ENCODE results near the gene SPRED2. TPM values are rescaled to one million over a fixed set of nuclear protein-coding genes. Genes with fewer than 3 reads are reported as not detected.
"Not testable (repeated sequence)": the region's sequence is repeated elsewhere in the genome, so short reads cannot be mapped to it uniquely, and the experiment has no call there.

Gene SPRED2
- total RNA-seq, 1 donor from 2014 or later: 11.1 TPM

GRCh38 chr2:65340898-65341681 is 91.3 kb downstream of the SPRED2 start:
- H3K4me3 ChIP-seq (ENCODE audit: low read depth, low read length): no peak overlapping the region
- no peak for DNase-seq (ENCODE audit: low read depth)
- no peak for TF ChIP-seq CTCF (conservative IDR thresholded peaks at IDR 0.05; ENCODE audit: low read depth, low read length)

- no peak for TF ChIP-seq CTCF (conservative IDR thresholded peaks at IDR 0.05; ENCODE audit: low read depth, low read length)
- no peak overlapping the region for H3K4me3 ChIP-seq (ENCODE audit: low read depth, low read length)
- DNase-seq (ENCODE audit: low read depth): no peak
These were observed 92.8 kb downstream of the SPRED2 start for GRCh38 chr2:65339648-65340047.

GRCh38 chr2:65338830-65339495 is 93.4 kb downstream of the SPRED2 start:
- not testable (repeated sequence) for DNase-seq (ENCODE audit: low read depth); H3K4me3 ChIP-seq (ENCODE audit: low read depth, low read length)

GRCh38 chr2:65337915-65338314 is 94.5 kb downstream of the SPRED2 start:
- not testable (repeated sequence) for DNase-seq (ENCODE audit: low read depth)

GRCh38 chr2:65334714-65335113 is 97.7 kb downstream of the SPRED2 start:
- DNase-seq (ENCODE audit: low read depth): no peak
- no peak overlapping the region for H3K4me3 ChIP-seq (ENCODE audit: low read depth, low read length)
- TF ChIP-seq CTCF (conservative IDR thresholded peaks at IDR 0.05; ENCODE audit: low read depth, low read length): no peak

More at GRCh38 chr2:65337915-65338314, 94.5 kb downstream of the SPRED2 start:
- not testable (repeated sequence) for H3K4me3 ChIP-seq (ENCODE audit: low read depth, low read length)

GRCh38 chr2:65331336-65332025 is 100.9 kb downstream of the SPRED2 start:
- H3K4me3 ChIP-seq (ENCODE audit: low read depth, low read length): no peak overlapping the region
- TF ChIP-seq CTCF (conservative IDR thresholded peaks at IDR 0.05; ENCODE audit: low read depth, low read length): no peak
- no peak for DNase-seq (ENCODE audit: low read depth)

GRCh38 chr2:65329525-65329924 is 102.9 kb downstream of the SPRED2 start:
- no peak overlapping the region for H3K4me3 ChIP-seq (ENCODE audit: low read depth, low read length)
- no peak for TF ChIP-seq CTCF (conservative IDR thresholded peaks at IDR 0.05; ENCODE audit: low read depth, low read length)
- DNase-seq (ENCODE audit: low read depth): no peak
